ENCODE data around the gene CNTN5.

GRCh38 chr11:100176456-100176855 is 1155.7 kb downstream of the CNTN5 start:
- TF ChIP-seq POLR2AphosphoS5 (IDR thresholded peaks at IDR 0.05; ENCODE audit: borderline replicate concordance, low read depth, low read length) = no peak
- TF ChIP-seq EZH2 (IDR thresholded peaks at IDR 0.05) = no peak
- no peak for TF ChIP-seq FOXP2 (optimal IDR thresholded peaks at IDR 0.05; ENCODE audit: control extremely low read depth, extremely low read length, insufficient read depth)
